Ovary (tissue), 10 donors: ENCODE results near the gene SELENOT. TPM values are rescaled to one million over a fixed set of nuclear protein-coding genes. Genes with fewer than 3 reads are reported as not detected.
A peak's percentile ranks its signal among the peaks of the same experiment; 100 is the strongest.

Source experiments
- DNase-seq, 5 donors: peaks; one replicate each; pipeline ENCODE4 v3.0.0-alpha.2; 2019 to 2020
- H3K27ac ChIP-seq, 2 donors: fragments of 200-600 bp; one replicate each; pipeline versions ENCODE4 v1.5.1 to v1.8.0; 2019 to 2022
- H3K27me3 ChIP-seq: fragments of 200-600 bp; one replicate; pipeline ENCODE4 v1.8.0; 2022
- H3K36me3 ChIP-seq: fragments of 200-600 bp; sonication (generic); one replicate; pipeline ENCODE4 v1.5.1; 2019
- H3K4me1 ChIP-seq: one replicate; pipeline ENCODE4 v1.8.1; 2013; ENCODE audit warnings: mild to moderate bottlenecking, moderate library complexity; ENCODE audit not compliant: insufficient read depth
- H3K4me3 ChIP-seq: fragments of 200-600 bp; sonication (generic); one replicate; pipeline ENCODE4 v1.5.1; 2017
- H3K9me3 ChIP-seq, 2 donors: fragments of 200-600 bp in 1 of 2; sonication (generic) in 1 of 2; one replicate each; pipeline versions ENCODE4 v1.5.1 to v1.8.1; 2013 to 2019; ENCODE audit warnings: mild to moderate bottlenecking in 1 of 2, moderate library complexity in 1 of 2
- CTCF ChIP-seq, 3 donors: fragments of 450-650 bp in 2 of 3; fragments of 200-600 bp in 1 of 3; IDR thresholded peaks; one replicate each; pipeline versions ENCODE4 v1.5.1 to v1.8.0; 2016 to 2022; ENCODE audit warnings: antibody characterized with exemption in 3 of 3, mild to moderate bottlenecking in 1 of 3
- EP300 ChIP-seq: sonication (generic); formaldehyde crosslinking; IDR thresholded peaks from one replicate; pipeline ENCODE4 v1.6.1; 2017; ENCODE audit warnings: antibody characterized with exemption
- POLR2A ChIP-seq: fragments of 450-650 bp; IDR thresholded peaks from one replicate; pipeline ENCODE4 v1.6.1; 2017; ENCODE audit warnings: antibody characterized with exemption, mild to moderate bottlenecking, moderate library complexity
- WGBS, 3 donors: extraction: QIAGEN DNeasy Blood & Tissue Kit in 1 of 3; methylation state at CpG; one replicate each; pipeline versions ENCODE4 v1.1.5 to v1.1.7; 2013 to 2017; 5-methylcytosine and 5-hydroxymethylcytosine counted together
- intact Hi-C, 4 donors: fragments of 100-400 bp; cut with DNase I; formaldehyde crosslinking; loops; one replicate each; pipeline versions ENCODE4 v1.11.0 to v1.15.1; 2022 to 2023
- long read RNA-seq, 3 donors: library from polyadenylated mRNA in 2 of 3; unstranded in 2 of 3; transcript quantifications; one replicate each; pipeline ENCODE4 v2.0.0 and lab custom pipeline, GENCODE V29; 2021 to 2026
- polyA plus RNA-seq, 2 donors: library from polyadenylated mRNA; stranded (reverse); fragments of 200-250 nt in 1 of 2; fragments of 350-450 nt in 1 of 2; fragmentation: Illumina TruSeq in 1 of 2; extraction: RNeasy Lipid Tissue Mini Kit (QIAGEN cat#74804) in 1 of 2; gene quantifications; one replicate each; pipeline ENCODE4 v1.2.3, GENCODE V29; 2013 to 2014
- total RNA-seq, 7 donors: library from RNA; depleted of rRNA in 2 of 7; stranded (reverse); fragments of >200 nt in 2 of 7; fragmentation: NEBNext Ultra II Directional in 3 of 7; extraction: Animal tissue kit (Norgen Biotek cat#: 25700) in 3 of 7; gene quantifications; one replicate each; pipeline versions ENCODE4 v1.1.0 to v1.2.4, GENCODE V29; 2016 to 2023
- donor health status: DM: no; HTN: no; CAD: no; lungs with moderate emphysema.
- donor health status: DM: no; HTN: no; CAD: no.
- donor health status: Bipolar disorder and iron deficiency.
- donor health status: DM: yes; HTN: yes; CAD: no.
- donor health status: DM: no; HTN: no; CAD: no.
- donor health status: DM: yes; HTN: yes; CAD: no.

The SELENOT gene
- 10 to 100 TPM; 56.0 to 78.5 (median 69.1) TPM for total RNA-seq
- 10 to 100 TPM; 43.4 to 98.1 TPM for polyA plus RNA-seq
- long read RNA-seq, donor 1, transcript SELENOT-202 (6 exons, 3,469 nt) = major isoform, 175 of 184 reads
- long read RNA-seq, donor 1, partial matches to known transcripts = 1 of 184 reads
- long read RNA-seq, donor 1, other reads (novel, unspliced or antisense) = 8 of 184 reads
- long read RNA-seq, donor 2, transcript SELENOT-202 (6 exons, 3,469 nt) = major isoform, 33 of 36 reads
- long read RNA-seq, donor 2, partial matches to known transcripts = 0 of 36 reads
- long read RNA-seq, donor 2, other reads (novel, unspliced or antisense) = 0 of 36 reads
- long read RNA-seq, donor 3, transcript SELENOT-202 (6 exons, 3,469 nt) = major isoform, 103 of 111 reads
- long read RNA-seq, donor 3, partial matches to known transcripts = 1 of 111 reads
- long read RNA-seq, donor 3, other reads (novel, unspliced or antisense) = 3 of 111 reads

GRCh38 chr3:150603153-150603979, at the start of gene SELENOT:
TSS of gene SELENOT (plus strand) at chr3:150603321. CDS start at chr3:150603363, 42 bp downstream.
- no peaks in the 10 kb centered on the region for H3K9me3 ChIP-seq
- peak; percentile 94 to 98 (median 96) for DNase-seq
- peak within 1 kb of the TSS; percentile 53 for H3K4me3 ChIP-seq
- H3K27ac ChIP-seq = peak within 1 kb of the TSS; percentile 93 to 94
- H3K4me1 ChIP-seq = peaks cover 10% of the 10 kb centered on the region
- no peak for TF ChIP-seq EP300
- peak; percentile 91 for TF ChIP-seq POLR2A
- TF ChIP-seq CTCF (IDR thresholded peaks at IDR 0.05) = peak in 2 of 3 donors; percentile 50 to 64
- intact Hi-C loops = loop anchor here in 1 of 4 donors (10.0 kb wide), 1 partner anchor 59 kb away; the partner anchor contains the start of genes EIF2A and SERP1
- H3K27me3 ChIP-seq = no peaks in the 10 kb centered on the region
- H3K36me3 ChIP-seq = no peaks in the 10 kb centered on the region
- WGBS, 3 donors = 0% methylated on average over 45 to 69 of the region's 69 CpGs

- Histone ChIP-seq H3K27me3 (no peaks in the 10 kb centered on the region), H3K27ac (no peak overlapping the region), H3K4me1 (no peaks in the 10 kb centered on the region), H3K9me3 (no peaks in the 10 kb centered on the region), H3K4me3 (no peak overlapping the region), H3K36me3 (no peaks in the 10 kb centered on the region)
- TF ChIP-seq POLR2A (no peak), CTCF (IDR thresholded peaks at IDR 0.05) (no peak), EP300 (no peak)
- no peak for DNase-seq
- WGBS, 3 donors = 91 to 97% (median 95%) methylated on average over 4 of the region's 4 CpGs
- intact Hi-C loops = no loop called here
Observed at GRCh38 chr3:150555859-150556436, 47.2 kb upstream of the SELENOT start.

- DNase-seq = no peak
- 20 to 41% (median 21%) methylated on average over 2 of the region's 2 CpGs for WGBS, 3 donors
Observed at GRCh38 chr3:150556792-150557191, 46.3 kb upstream of the SELENOT start.

More at GRCh38 chr3:150556792-150557191, 46.3 kb upstream of the SELENOT start:
- TF ChIP-seq CTCF (IDR thresholded peaks at IDR 0.05) (no peak), POLR2A (no peak), EP300 (no peak)
- H3K27me3 ChIP-seq = no peaks in the 10 kb centered on the region
- H3K27ac ChIP-seq = no peak overlapping the region
- H3K4me3 ChIP-seq = no peak overlapping the region
- no peaks in the 10 kb centered on the region for H3K4me1 ChIP-seq
- H3K36me3 ChIP-seq = no peaks in the 10 kb centered on the region
- H3K9me3 ChIP-seq = no peaks in the 10 kb centered on the region
- intact Hi-C loops = no loop called here
